GM12873 (cell line): ENCODE data around the gene CAPN2.

Experiments
- TF ChIP-seq, protein P1 (sequence below): IDR thresholded peaks from 2 replicates; pipeline ENCODE4 v1.5.1; 2012; ENCODE audit warnings: low read depth, mild to moderate bottlenecking, moderate library complexity, low read length, control low read depth; ENCODE audit not compliant: insufficient read depth; ENCODE audit errors: missing control alignments

Gene CAPN2

DNA sequence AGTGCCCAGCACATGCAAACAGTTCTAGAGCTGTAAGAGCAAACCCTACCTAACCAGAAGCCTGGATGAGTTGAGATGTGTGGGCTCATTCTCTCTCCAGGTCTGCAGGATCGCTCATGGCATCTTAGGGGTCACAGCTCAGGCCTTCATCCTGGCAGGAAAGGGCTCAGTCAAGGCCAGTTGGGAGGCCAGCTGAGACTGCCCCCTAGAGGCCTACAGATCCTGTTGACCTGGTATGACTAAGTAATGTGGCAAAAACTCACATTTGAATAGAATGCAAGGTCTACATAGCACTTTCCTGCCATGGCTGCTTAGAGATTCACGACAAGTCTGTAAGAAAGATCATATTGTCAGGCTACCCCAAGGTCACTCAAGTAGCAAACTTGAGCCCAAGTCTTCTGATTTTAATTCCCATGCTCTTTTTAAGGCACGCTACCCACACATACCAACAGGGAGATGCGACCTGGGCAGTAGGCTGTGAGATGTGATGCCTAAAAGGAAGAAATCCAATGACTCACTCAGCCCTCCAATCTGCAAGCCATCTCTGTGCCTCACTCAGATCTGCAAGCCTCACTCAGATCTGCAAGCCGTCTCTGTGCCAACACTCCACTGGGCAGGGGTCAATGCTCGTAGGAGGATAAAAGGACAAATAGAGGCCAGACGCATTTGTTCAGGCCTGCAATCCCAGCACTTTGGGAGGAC lies 41.7 kb upstream of the CAPN2 start:
- TF ChIP-seq, protein P1, sequence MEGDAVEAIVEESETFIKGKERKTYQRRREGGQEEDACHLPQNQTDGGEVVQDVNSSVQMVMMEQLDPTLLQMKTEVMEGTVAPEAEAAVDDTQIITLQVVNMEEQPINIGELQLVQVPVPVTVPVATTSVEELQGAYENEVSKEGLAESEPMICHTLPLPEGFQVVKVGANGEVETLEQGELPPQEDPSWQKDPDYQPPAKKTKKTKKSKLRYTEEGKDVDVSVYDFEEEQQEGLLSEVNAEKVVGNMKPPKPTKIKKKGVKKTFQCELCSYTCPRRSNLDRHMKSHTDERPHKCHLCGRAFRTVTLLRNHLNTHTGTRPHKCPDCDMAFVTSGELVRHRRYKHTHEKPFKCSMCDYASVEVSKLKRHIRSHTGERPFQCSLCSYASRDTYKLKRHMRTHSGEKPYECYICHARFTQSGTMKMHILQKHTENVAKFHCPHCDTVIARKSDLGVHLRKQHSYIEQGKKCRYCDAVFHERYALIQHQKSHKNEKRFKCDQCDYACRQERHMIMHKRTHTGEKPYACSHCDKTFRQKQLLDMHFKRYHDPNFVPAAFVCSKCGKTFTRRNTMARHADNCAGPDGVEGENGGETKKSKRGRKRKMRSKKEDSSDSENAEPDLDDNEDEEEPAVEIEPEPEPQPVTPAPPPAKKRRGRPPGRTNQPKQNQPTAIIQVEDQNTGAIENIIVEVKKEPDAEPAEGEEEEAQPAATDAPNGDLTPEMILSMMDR, result peak; percentile 69

DNA sequence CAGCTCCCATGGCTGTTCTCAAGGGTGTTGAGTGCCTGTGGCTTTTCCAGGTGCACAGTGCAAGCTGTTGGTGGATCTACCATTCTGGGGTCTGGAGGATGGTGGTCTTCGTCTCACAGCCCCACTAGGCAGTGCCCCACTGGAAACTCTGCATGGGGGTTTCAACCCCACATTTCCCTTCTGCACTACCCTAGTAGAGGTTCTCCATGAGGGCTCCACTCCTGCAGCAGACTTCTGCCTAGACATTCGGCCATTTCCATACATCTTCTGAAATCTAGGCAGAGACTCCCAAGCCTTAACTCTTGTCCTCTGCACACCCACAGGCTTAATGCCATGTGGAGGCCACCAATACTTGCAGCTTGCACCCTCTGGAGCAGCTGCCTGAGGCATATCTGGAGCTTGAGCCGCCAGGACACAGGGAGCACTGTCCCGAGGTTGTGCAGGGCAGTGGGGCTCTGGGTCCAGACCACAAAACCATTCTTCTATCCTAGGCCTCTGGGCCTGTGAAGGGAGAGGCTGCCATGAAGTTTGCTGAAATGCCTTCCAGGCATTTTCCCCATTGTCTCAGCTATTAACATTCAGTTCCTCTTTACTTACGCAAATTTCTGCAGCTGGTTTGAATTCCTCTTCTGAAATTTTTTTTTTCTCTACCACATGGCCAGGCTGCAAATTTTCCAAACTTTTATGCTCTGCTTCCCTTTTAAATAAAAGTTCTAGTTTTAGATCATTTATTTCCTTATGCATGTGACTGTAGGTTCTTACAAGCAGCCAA lies 38.0 kb upstream of the CAPN2 start:
- TF ChIP-seq, protein P1, result no peak

DNA sequence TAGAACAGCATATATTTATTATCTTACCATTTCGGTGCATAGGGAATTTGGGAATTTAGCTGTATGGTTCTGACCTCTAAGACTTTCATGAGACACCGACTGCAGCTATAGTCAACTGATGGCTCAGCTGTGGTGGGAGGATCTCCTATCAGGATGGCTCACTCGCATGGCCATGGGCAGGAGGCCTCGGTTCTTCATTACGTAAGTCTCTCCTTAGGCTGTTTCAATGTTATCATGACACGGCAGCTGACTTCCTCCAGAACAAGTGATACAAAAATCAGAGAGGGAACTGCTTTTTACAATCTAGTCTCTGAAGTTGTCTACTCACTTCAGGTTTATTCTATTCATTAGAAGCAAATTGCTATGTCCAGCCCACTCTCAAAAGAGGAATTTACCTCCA lies 33.5 kb upstream of the CAPN2 start:
- TF ChIP-seq, protein P1, result no peak

DNA sequence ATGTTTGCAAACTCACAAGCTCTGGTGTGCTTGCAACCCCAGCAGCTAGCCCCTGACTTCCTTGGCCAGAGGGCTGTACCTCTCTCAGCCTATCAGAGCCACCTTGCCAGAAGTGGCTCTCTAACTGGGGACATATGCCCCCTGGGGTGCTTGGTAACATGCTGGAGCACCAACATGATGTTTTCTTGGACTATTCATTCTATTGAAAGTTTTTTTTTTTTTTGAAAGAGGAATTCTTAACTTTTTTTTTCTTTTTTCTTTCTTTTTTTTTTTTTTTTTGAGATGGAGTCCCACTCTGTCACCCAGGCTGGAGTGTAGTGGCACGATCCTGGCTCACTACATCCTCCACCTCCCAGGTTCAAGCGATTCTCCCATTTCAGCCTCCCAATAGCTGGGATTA lies 32.2 kb upstream of the CAPN2 start:
- TF ChIP-seq, protein P1, result no peak

DNA sequence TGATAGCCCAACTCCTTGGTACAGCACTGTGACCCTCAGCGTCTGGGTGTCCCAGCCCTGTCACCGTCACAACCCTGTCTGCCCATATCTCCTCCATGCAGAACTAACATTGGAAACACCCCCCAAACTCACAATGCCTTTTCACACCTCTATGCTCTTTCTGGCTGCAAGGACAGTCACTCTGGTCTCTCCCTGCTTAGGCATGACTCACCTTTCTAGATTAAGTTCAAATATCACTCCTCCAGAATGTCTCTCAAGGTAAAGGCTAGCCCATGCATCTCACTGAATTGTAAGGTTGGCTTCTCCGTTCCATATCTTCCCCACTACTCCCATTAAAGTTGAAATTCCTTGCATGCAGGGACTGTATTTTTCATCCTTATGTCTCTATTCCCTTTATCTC lies 29.8 kb upstream of the CAPN2 start:
- TF ChIP-seq, protein P1, result no peak

DNA sequence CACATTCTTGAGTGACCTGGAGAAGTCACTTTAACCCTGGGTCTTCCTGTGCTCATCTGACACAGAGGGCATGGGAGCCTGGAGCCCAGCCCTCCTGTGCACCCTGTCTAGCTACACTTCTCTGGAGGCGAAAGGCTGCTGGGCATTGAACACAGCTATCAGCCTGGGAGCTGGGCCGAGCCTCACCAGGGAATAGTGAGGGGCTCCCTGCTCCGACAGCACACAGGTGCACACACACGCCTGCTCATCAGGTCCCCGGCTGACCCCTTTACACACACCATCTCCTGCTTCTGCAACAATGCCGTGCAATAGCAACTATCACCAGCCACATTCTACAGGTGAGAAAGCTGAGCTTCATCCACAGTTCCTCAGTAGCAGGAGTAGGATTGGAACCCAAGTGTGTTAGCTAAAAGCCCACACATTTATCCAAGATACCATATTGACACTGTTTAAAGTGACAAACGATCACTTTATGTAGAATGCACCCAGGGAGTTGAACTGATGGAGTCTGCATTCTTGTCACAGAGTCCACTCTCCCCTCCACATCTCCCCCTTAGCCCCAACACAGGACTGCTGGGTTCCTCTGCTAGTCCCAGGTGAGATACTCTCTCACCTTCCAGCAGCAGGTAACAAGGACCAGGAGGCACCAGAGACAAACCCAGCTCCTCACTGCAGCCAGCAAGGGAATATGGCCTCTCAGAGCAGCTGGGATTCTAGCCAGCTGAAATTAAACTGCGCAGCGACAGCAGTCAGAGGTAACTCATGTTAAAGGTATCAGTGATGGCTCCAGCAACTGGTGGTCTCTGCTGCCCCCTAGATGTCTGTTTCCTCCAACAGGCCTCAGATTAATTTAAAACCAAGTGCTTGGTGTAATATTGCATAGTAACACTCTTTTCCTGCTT lies 28.5 kb upstream of the CAPN2 start:
- TF ChIP-seq, protein P1, result peak; percentile 72

DNA sequence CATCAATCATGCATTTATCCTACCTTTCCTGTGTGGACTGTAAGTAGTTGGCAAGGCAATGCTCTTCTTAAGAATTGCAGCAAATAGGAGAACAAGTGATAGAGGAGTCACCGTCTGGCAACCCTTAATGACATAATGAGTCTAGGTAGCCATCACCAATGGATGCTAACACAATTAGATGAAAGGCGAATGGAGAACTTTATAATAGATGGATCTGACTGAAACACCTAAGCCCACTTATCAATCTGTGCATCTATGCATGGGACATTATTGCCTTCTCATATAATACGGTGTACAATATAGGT lies 27.9 kb upstream of the CAPN2 start:
- TF ChIP-seq, protein P1, result no peak
